Raji (cell line): Measurements from ENCODE around the gene PIP5K1A.

Experiments used
- POLR2A ChIP-seq: IDR thresholded peaks from 2 replicates; pipeline ENCODE4 v1.6.1; 2011; ENCODE audit warnings: low read depth, low read length, control low read depth; ENCODE audit not compliant: insufficient read depth

Gene PIP5K1A

GRCh38 chr1:151198254-151199127, at the start of gene PIP5K1A:
TSS of gene PIP5K1A (plus strand) at chr1:151198552. CDS start at chr1:151198997, 445 bp downstream.
- peak; percentile 84 for TF ChIP-seq POLR2A

- TF ChIP-seq POLR2A, result peak; percentile 44; the same call in 1 of the 2 replicates
Observed at GRCh38 chr1:151156515-151156819, 41.9 kb upstream of the PIP5K1A start, which contains the start of gene TNFAIP8L2. TSS of gene TNFAIP8L2 (plus strand) at chr1:151156649. CDS start at chr1:151158698, 2,049 bp downstream.

- no peak for TF ChIP-seq POLR2A
Observed at GRCh38 chr1:151157067-151157531, 41.3 kb upstream of the PIP5K1A start.

GRCh38 chr1:151158326-151158725, 40.0 kb upstream of the PIP5K1A start:
- TF ChIP-seq POLR2A, result no peak

- TF ChIP-seq POLR2A, result no peak
Observed at GRCh38 chr1:151158751-151159251, 39.6 kb upstream of the PIP5K1A start.

- no peak for TF ChIP-seq POLR2A
Observed at GRCh38 chr1:151159373-151159772, 39.0 kb upstream of the PIP5K1A start.

- TF ChIP-seq POLR2A, result no peak
Observed at GRCh38 chr1:151164732-151165280, 33.5 kb upstream of the PIP5K1A start.

- TF ChIP-seq POLR2A, result no peak
Observed at GRCh38 chr1:151165281-151165737, 33.0 kb upstream of the PIP5K1A start.

- peak; percentile 86 for TF ChIP-seq POLR2A
Observed at GRCh38 chr1:151165738-151166504, 32.4 kb upstream of the PIP5K1A start, which contains the start of the genes LYSMD1 and SCNM1. TSS of gene LYSMD1 (minus strand) at chr1:151165902. CDS start at chr1:151165258, 644 bp downstream. TSS of gene SCNM1 (plus strand) at chr1:151166144. CDS start at chr1:151166153, 9 bp downstream.

- TF ChIP-seq POLR2A, result no peak
Observed at GRCh38 chr1:151166505-151166956, 31.8 kb upstream of the PIP5K1A start.

GRCh38 chr1:151167116-151167515, 31.2 kb upstream of the PIP5K1A start:
- no peak for TF ChIP-seq POLR2A

- no peak for TF ChIP-seq POLR2A
Observed at GRCh38 chr1:151171190-151171589, 27.2 kb upstream of the PIP5K1A start.

- TF ChIP-seq POLR2A, result no peak
Observed at GRCh38 chr1:151175041-151175741, 23.2 kb upstream of the PIP5K1A start.

GRCh38 chr1:151175863-151176262, 22.5 kb upstream of the PIP5K1A start, which contains the start of gene TMOD4:
TSS of gene TMOD4 (minus strand) at chr1:151175981. CDS start at chr1:151174875, 1,106 bp downstream.
- TF ChIP-seq POLR2A, result no peak
